Stimulated activated naive CD8-positive, alpha-beta T cell treated with anti-CD3 and anti-CD28 coated beads, Interleukin-15, Interleukin-2, amounts not matched to agents 100 U/mL and 50 U/mL, for 24 hours (primary cell): ENCODE data around the gene AP5M1.
"Not testable (repeated sequence)": the region's sequence is repeated elsewhere in the genome, so short reads cannot be mapped to it uniquely, and the experiment has no call there.

Experiments
- ATAC-seq: fragments of 150-1000 bp; cut with Tn5 transposase; one replicate; pipeline ENCODE4 v1.10.0; 2021
- DNase-seq: peaks from one replicate; pipeline ENCODE4 v3.0.0; 2021

AP5M1 gene, protein sequence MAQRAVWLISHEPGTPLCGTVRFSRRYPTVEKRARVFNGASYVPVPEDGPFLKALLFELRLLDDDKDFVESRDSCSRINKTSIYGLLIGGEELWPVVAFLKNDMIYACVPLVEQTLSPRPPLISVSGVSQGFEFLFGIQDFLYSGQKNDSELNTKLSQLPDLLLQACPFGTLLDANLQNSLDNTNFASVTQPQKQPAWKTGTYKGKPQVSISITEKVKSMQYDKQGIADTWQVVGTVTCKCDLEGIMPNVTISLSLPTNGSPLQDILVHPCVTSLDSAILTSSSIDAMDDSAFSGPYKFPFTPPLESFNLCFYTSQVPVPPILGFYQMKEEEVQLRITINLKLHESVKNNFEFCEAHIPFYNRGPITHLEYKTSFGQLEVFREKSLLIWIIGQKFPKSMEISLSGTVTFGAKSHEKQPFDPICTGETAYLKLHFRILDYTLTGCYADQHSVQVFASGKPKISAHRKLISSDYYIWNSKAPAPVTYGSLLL

DNA sequence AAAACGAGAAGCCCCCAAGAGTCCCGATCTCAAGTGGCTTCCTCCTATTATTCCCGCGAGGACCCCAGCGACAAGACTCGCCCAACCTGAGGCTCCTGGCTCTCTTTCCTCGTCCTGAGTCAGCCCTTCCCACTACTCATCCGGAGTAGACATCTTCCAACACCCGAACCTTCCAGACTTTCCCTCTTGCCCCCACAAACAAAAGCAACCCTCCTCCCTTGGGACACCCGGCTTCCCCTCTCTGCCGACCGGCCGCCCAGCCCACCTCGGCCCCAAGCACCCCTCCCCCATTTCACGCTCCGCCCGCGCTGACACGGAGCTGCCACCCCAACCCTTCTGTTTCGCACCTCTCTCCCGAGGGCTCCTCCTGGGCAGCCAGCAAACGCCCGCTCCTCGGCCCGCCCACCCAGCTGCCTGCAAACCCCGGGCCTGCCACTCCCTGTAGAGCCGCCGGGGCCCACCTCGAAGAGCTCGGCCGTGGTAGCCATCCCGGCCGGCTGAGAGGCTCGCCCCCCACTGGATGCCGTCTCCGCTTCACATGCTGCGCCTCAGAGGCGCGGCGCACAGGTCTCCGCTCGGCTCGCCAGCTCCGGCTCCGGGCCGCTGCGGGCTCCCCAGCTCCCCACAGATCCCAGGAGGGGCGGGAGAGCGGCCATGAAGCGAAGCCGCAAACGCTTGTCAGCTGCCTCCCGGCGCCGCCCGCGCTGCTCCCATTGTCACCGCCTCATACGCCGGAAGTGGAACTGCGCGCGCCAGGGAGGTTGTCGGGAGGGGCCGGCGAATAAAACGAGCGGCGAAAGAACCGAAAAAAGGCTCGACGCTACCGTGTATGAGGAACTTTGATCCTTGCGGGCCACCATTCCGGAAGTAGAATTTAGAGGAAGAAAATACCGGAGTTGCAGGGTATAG is at the start of gene AP5M1, which contains the start of gene EXOC5:
TSS of gene AP5M1 (plus strand) at position 811 of the 909 bp plus-strand sequence. CDS start 344 bp downstream, outside the sequence.
TSS of gene EXOC5 (minus strand) at position 745 of the 909 bp plus-strand sequence. CDS start at position 488, 257 bp downstream.
- ATAC-seq = peak; percentile 91
- peak; percentile 91 for DNase-seq

DNA sequence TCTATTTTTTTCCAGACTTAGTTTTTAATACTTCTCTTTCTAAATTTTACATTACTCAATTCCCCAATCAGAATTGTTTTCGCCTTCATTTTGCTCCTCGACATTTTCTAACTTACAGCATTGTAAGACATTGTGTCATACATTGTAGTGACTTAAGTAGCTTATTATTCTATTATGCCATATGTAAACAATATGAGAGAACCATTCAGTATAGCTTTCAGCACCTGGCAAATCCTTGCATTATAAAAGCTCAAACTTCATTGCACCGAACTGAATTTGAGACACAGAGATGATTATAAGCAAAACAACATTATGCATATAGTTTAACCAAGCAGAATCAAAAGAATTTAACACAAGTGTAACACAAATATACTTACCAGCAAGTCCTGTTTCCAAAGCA is 46.8 kb upstream of the AP5M1 start:
- ATAC-seq (no peak), DNase-seq (no peak)

DNA sequence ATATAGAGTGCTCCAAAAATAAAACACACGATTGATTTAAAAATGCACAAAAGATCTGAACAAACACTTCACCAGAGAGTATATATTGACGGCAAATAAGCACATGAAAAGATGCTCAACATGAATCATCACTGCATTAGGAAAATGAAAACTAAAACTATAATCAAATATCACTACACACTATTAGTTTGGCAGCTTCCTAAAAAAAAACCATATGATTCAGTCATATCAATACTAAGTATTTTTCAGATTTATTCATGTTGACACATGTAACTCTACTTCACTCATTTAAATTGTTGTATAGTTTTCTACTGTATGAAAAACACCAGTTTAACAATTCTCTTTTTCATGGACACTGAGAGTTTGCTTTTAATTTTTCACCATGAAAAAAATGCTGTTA is 41.7 kb upstream of the AP5M1 start:
- DNase-seq = no peak
- no peak for ATAC-seq

DNA sequence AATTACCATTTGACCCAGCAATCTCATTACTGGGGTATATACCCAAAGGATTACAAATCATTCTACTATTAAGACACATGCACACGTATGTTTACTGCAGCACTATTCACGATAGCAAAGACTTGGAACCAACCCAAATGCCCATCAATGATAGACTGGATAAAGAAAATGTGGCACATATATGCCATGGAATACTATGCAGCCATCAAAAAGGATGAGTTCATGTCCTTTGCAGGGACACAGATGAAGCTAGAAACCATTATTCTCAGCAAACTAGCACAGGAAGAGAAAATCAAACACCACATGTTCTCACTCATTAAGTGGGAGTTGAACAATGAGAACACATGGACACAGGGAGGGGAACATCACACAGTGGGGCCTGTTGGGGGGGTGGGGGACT is 40.5 kb upstream of the AP5M1 start:
- ATAC-seq, DNase-seq: not testable (repeated sequence)

DNA sequence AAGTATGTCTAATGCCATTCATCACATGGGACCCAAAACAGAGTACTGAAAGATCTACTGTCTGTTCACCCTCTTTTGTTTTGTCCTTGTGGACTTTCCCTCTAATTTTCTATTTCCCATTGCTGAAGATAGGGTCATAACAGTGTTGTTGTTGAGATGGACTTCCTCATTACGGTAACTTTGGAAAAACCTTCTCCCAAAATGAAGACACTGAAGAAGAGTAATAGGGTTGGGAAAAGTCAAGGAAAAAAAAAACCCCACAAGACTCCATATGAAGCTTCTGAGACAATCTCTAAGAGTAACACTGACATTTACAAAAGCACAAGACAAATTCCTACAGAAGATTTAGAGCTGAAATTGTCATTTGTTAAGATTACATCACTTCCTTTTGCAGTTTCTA is 36.8 kb upstream of the AP5M1 start:
- DNase-seq (no peak), ATAC-seq (no peak)

DNA sequence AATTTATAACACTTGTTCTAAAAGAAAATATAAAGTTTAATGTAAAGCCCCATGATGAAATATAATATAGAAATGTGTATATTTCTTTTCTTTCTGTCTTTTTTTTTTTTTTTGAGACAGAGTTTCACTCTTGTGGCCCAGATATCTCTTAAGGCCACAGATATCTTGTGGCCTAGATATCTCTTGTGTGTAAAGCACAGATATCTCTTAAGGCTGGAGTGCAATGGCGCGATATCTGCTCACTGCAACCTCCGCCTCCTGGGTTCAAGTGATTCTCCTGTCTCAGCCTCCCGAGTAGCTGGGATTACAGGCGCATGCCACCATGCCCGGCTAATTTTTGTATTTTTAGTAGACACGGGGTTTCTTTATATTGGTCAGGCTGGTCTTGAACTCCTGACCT is 28.7 kb upstream of the AP5M1 start:
- ATAC-seq, DNase-seq: not testable (repeated sequence)

DNA sequence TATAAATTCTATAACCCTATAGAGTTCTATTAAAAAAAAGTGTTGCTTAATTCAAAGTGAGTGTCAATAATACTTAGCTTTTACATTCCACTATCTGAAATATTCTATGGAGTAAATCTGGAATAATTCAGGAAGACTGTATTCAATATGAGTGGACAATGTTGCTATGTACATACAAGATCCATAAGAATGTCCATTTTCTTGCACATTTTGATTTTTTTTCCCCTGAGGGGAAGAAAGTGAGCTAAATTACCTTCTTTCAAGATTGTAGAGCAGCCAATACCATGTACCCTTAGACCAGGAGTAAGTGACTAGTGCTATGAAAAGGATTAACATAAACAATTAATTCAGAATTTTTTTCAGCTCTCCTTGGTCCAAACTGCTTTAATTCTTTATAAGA is 25.5 kb upstream of the AP5M1 start:
- DNase-seq (no peak), ATAC-seq (no peak)

DNA sequence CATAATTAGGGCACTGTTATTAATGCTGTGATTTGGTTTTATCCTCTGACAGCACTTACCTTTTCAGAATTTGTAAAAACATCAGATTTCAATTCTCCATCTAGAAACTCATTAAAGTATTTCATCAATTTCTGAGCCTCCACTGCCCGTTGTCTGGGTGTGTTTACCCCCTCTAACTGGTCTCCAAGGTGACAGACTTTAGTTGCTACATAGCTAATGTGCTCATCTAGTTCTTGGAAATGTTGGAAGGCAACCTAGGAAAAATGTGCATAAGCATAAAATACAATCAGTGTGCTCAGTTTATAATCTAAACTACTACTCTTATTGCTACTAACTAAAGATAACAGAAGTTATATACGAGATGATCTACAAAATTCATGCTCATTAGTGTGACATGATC is 24.7 kb upstream of the AP5M1 start:
- no peak for ATAC-seq
- DNase-seq = no peak

DNA sequence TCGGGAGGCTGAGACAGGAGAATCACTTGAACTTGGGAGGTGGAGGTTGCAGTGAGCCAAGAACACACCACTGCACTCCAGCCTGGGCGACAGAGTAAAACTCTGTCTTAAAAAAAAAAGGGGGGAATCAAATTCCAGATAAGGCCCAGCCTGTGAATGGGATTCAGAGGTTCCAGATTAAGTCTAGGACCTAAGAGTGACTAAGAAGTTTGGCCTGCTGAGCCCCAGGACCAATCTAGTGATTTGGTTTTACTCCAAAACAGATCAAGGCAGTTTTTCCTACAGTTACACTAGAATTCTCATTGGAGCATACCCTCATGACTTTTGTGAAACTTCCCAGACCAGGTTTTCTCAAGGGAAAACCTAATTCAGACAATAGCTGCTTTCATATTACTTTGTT is 22.8 kb upstream of the AP5M1 start:
- no peak for DNase-seq
- no peak for ATAC-seq

DNA sequence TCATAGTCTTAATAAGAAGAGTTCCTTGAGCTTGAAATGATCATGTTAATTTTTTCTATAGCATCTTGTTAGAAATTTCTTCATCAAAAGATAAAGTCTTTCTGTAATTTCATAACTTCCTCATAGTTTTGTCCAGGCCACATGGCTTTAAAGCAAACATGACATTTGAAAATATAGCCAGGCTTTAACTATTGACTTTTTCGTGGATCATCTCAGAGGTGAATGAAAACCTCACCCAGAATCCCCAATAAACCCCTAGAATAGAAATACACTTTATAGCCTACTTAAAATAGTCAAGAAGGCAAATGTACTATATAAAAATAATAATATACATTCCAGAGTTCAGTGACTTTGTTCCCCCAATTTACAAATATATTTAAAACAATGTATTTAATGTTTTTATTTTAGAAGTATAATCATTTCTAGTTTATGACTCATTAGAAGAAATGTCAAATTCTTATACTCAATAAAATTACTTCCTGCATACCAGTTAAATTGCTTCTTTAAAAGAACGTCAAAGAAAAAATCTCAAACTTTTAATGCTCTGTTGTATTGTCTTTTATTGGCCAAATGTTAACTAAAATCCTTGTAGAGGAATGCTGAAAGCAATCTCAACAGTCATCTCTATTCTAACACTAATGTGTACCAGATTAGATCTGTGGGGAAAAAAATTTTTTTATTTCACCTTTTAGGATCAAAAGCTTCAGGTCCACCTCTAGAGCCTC is 21.7 kb upstream of the AP5M1 start:
- DNase-seq (no peak), ATAC-seq (no peak)

DNA sequence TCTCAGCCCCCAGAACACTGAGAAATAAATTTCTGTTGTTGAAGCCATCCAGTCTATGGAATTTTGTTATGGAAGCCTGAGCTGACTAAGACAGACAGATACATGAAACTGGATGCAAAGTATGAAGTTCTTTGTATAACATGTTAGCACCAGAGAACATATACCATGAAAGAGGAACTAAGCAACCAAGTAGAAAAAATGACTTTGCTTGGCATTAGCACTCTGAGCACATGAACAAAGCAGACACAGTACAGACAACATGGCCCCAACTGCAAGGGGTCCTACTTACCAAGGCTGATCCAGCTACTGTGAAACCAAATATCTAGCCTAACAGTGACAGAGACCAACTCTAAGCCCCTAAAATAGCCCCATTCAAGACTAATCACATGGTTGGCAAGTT is 13.9 kb upstream of the AP5M1 start:
- DNase-seq (no peak), ATAC-seq (no peak)

DNA sequence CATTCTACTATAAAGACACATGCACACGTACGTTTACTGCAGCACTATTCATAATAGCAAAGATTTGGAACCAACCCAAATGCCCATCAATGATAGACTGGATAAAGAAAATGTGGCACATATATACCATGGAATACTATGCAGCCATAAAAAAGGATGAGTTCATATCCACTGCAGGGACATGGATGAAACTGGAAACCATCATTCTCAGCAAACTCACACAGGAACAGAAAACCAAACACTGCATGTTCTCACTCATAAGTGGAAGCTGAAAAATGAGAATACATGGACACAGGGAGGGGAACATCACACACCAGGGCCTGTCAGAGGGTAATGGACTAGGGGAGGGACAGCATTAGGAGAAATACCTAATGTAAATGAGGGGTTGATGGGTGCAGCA is 10.6 kb upstream of the AP5M1 start:
- not testable (repeated sequence) for ATAC-seq, DNase-seq

DNA sequence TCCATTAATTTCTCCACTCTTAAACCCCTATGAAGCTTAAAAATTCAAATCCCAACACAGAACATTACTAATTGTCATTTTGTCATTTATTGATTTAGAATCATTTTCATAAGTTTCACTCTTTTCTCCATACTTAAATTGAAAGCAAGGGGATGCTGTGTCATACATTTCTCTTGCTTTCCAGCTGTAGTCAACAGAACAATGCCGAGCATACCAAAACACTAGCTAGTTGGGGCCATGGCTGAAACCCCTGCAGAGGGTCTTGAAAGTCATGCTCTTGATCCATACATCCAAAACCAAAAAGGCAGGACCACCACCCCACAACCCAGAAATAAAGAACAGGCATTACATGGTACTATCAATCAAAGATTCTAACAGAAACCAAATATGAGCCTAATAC is 9.1 kb upstream of the AP5M1 start:
- DNase-seq = no peak
- no peak for ATAC-seq

DNA sequence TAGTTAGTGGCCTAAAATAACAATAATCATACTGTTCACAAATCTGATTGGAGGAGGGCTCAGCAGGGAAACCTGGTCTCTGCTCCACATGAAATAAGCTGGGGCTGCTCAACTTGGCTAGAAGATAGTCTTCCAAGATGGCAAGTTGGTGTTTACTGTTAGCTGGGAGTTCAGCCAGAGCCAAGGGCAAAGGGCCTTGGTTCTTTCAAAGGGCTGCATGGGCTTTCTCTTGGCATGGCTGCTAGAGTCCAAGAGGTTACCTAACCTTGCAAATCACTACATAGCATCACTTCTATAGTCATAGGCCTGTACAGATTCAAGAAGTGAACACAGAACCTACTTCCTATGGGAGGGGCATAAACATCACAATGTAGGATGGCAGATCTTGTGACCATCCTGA is 7.2 kb upstream of the AP5M1 start:
- ATAC-seq (no peak), DNase-seq (no peak)

DNA sequence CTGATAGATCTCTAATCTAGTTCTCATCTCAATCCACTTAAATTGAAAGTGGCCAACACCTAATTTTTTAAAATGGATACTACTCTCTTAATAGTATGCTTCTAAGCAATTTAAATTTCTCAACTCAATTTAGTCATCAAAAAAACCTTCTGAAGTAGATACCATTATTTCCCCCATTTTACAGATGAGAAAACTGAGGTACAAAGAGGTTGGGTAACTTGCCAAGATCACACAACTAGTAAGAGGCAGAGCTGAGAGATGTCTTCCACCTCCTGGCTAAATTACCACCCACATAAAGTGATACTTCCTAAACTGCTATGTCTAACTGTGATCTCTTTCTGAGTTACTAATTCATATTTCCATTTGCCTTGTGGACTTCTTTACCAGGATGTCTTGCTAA is 6.7 kb upstream of the AP5M1 start:
- DNase-seq = no peak
- no peak for ATAC-seq

DNA sequence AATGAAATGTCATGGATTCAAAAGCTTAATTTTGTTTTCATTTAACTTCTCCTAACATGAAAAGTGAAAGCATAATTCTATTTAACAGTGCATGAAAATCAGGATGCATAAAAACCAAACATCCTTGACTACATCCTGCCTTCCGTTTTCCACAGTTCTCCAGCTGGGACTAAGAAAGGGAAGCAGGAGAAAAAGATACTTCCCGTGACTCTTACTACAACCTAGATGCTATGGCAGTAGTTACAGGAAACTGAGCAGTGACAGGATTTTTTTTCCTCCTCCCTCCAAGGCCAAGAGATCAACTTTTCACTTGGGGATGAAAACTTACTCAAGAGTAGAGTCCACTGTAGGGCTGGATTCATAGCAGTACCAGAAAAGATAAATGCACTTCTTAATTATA is 2.7 kb upstream of the AP5M1 start:
- no peak for DNase-seq
- ATAC-seq = no peak

DNA sequence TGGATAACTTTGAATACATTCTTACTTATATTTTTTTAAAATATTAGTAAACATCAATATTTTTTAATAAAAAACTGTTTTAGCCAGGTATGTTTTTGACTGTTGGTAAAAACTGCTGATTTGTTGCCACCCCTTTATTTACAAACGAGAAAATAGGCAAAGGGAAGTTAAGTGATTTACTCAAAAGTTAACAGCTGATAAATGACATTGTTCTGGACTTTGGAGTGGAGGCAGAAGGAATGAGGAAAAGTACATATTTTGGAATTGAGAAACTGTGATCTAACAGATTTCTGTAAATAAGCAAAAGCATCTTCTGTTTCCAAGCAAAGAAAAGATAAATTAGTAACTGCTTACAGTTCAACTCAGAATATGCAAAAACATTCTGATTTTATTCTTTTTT is 4.5 kb downstream of the AP5M1 start:
- DNase-seq = no peak

DNA sequence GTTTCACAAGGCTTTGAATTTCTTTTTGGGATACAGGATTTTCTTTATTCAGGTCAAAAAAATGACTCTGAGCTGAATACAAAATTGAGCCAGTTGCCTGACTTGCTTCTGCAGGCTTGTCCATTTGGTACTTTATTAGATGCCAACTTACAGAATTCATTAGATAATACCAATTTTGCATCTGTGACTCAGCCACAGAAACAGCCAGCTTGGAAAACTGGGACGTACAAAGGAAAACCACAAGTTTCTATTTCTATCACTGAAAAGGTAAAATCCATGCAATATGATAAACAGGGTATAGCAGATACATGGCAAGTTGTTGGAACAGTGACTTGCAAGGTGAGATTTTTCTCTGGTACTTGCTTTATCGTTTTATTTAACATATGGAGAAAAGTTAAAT is 5.8 kb downstream of the AP5M1 start:
- no peak for DNase-seq

More for the DNA sequence above, 4.5 kb downstream of the AP5M1 start:
- no peak for ATAC-seq

DNA sequence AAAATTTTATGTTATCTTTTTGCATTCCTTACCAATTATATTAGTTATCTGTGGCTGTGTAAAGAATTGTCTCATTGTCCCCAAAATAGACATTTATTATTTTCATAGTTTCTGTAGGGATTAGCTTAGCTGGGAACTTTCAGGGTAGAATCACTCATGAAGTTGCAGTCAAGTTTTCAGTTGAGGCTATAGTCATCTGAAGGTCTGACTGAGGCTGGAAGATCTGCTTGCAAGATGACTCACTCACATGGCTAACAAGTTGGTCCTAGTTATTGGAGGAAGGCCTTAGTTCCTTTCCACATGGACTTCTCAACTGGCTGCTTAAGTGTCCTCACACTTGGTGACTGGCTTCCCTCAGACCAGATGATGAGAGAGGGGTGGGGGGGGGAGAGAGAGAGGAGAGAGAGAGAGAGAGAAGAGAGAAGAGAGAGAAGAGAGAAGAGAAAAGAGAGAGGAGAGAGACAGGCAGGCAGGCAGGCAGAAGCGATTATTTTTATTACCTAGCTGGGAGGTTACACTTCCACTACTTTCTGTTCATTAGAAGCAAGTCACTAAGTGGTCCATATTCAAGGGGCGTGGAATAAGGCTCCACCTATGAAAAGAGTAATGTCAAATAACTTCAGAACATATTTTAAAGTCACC is 6.4 kb downstream of the AP5M1 start:
- DNase-seq (no peak), ATAC-seq (no peak)

More for the DNA sequence above, 5.8 kb downstream of the AP5M1 start:
- no peak for ATAC-seq

DNA sequence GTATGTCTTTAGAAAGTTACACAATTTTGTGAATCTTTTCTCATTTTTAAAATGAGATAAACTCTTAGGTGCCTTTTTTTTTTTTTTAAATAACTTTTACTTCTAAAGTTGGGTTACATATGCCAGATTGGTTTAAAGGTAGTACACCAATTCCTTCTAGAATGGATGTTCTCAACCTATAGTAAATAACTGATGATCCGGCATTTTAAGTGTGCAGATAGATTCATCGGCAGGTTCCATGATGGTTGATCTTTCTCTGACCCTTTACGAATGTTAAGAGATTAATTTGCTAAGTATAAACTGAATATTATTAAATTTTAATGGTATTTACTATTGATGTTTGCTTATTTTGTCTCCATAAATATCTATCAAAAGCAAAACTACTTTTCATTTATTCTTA is 8.3 kb downstream of the AP5M1 start:
- DNase-seq = no peak
- ATAC-seq = no peak

DNA sequence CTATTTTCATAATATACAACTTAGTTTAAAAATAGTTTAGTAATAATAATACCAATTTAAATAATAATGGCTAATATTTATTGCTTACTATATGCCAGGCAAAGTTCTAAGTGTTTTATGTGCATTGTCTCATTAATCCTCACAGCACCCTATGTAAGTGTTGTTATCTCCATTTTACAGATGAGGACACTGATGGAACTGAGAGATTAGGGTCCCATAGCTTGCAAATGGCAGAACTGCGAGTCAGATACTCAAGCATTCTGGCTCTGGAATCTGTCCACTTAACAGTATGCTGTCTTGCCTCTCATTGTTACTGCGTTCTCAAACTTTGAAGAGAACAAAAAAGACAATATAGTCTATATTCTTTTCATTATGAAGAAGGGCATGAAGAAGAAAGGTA is 19.0 kb downstream of the AP5M1 start:
- ATAC-seq (no peak), DNase-seq (no peak)

DNA sequence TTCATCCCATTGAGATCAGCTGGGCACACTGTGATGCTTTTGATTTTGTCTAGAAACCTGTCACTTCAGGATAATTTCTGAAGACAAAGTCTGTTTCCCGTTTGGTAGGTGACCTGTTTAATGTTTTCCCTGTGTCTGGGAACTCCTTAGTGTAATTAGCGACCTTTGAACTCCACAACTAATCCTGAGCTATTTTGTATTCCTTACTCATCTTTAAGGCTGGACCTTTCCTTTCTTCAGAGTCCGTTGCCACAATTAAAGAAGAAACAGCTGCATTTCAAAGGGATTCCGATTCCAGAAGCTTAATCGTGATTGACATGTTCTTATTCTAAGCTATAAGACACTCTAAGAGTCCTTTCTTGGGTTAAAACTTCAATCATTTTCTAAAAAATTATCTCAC is 22.0 kb downstream of the AP5M1 start:
- ATAC-seq (no peak), DNase-seq (no peak)
